Endothelial cell of umbilical vein (primary cell): ENCODE results near the gene F5.

Experiments used
- EZH2 ChIP-seq: IDR thresholded peaks from 2 replicates; pipeline ENCODE4 v1.6.1; 2012; ENCODE audit warnings: borderline replicate concordance, low read depth, mild to moderate bottlenecking, moderate library complexity, low read length, inconsistent platforms; ENCODE audit not compliant: severe bottlenecking
- GATA2 ChIP-seq: IDR thresholded peaks from 2 replicates; pipeline ENCODE4 v1.7.0; 2011; ENCODE audit warnings: low read depth, mild to moderate bottlenecking, moderate library complexity, mixed read lengths, low read length; ENCODE audit not compliant: insufficient read length, insufficient read depth
- MYC ChIP-seq: IDR thresholded peaks from one replicate; pipeline ENCODE4 v1.6.1; 2011; ENCODE audit warnings: mild to moderate bottlenecking, low read depth, low read length
- POLR2A ChIP-seq: IDR thresholded peaks from 2 replicates; pipeline ENCODE4 v1.6.1; 2012; ENCODE audit warnings: low read depth, mild to moderate bottlenecking, control low read depth, low read length
- POLR2AphosphoS5 ChIP-seq: IDR thresholded peaks from 2 replicates; pipeline ENCODE4 v1.6.1; 2012; ENCODE audit warnings: low read depth, mild to moderate bottlenecking, control low read depth, low read length, moderate library complexity; ENCODE audit not compliant: insufficient read depth
- TF ChIP-seq, protein P1 (sequence below), 2 donors: IDR thresholded peaks; 1 replicate in 1 of 2; 2 replicates in 1 of 2; pipeline ENCODE4 v1.5.1; 2011; ENCODE audit warnings: low read length in 2 of 2, mild to moderate bottlenecking in 2 of 2, moderate library complexity in 2 of 2, control low read depth in 1 of 2, inconsistent platforms in 1 of 2, low read depth in 1 of 2; ENCODE audit not compliant: insufficient read depth in 1 of 2; ENCODE audit errors: extremely low read depth in 1 of 2
- TF ChIP-seq, protein P2 (sequence below): IDR thresholded peaks from 2 replicates; pipeline ENCODE4 v1.6.1; 2011; ENCODE audit not compliant: insufficient read depth, insufficient read length

DNA sequence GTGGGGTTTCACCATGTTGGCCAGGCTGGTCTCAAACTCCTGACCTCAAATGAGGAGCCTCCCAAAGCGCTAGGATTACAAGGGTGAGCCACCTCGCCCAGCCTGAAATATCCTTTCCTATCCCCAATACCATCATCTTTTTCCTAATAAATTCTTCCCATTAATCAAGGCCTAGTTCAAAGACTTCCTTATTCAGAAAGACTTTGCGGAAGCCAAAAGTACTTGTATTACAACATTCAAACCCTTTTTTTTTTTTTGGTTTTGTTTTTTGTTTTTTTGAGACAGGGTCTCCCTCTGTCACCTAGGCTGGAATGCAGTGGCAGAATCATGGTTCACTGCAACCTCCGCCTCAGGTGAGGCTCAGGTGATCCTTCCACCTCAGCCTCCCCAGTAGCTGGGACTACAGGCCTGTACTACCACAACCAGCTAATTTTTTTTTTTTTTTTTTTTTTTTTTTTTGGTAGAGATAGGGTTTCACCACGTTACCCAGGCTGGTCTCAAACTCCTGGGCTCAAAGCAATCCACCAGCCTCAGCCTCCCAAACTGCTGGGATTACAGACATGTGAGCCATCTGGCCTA, 108.1 kb downstream of the F5 start:
- TF ChIP-seq POLR2AphosphoS5 (no peak), GATA2 (no peak), EZH2 (no peak), POLR2A (no peak), MYC (no peak)
- TF ChIP-seq, protein P1, sequence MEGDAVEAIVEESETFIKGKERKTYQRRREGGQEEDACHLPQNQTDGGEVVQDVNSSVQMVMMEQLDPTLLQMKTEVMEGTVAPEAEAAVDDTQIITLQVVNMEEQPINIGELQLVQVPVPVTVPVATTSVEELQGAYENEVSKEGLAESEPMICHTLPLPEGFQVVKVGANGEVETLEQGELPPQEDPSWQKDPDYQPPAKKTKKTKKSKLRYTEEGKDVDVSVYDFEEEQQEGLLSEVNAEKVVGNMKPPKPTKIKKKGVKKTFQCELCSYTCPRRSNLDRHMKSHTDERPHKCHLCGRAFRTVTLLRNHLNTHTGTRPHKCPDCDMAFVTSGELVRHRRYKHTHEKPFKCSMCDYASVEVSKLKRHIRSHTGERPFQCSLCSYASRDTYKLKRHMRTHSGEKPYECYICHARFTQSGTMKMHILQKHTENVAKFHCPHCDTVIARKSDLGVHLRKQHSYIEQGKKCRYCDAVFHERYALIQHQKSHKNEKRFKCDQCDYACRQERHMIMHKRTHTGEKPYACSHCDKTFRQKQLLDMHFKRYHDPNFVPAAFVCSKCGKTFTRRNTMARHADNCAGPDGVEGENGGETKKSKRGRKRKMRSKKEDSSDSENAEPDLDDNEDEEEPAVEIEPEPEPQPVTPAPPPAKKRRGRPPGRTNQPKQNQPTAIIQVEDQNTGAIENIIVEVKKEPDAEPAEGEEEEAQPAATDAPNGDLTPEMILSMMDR (IDR thresholded peaks at IDR 0.05; ENCODE audit: extremely low read depth in 1 of 2, insufficient read depth in 1 of 2, low read depth in 1 of 2, low read length in 2 of 2), result no peak
- TF ChIP-seq, protein P2, sequence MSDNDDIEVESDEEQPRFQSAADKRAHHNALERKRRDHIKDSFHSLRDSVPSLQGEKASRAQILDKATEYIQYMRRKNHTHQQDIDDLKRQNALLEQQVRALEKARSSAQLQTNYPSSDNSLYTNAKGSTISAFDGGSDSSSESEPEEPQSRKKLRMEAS, result no peak
